ENCODE results near the gene ANKRD29.
"Not testable (repeated sequence)": the region's sequence is repeated elsewhere in the genome, so short reads cannot be mapped to it uniquely, and the experiment has no call there.

Gene ANKRD29

GRCh38 chr18:23618862-23619387 lies 43.8 kb downstream of the ANKRD29 start:
- Histone ChIP-seq H3K9me3 (ENCODE audit: control insufficient read depth, low read length) (no peaks in the 10 kb centered on the region), H3K27me3 (replicated peaks; ENCODE audit: control insufficient read depth, insufficient read depth, low read length, poor library complexity, severe bottlenecking) (peaks cover 19% of the 10 kb centered on the region), H3K4me3 (ENCODE audit: insufficient read depth, low read depth, low read length, poor library complexity, severe bottlenecking) (peak overlapping the region; percentile 33), H3K36me3 (ENCODE audit: control insufficient read depth, insufficient read depth, low read length) (no peaks in the 10 kb centered on the region), H3K27ac (ENCODE audit: insufficient read depth, low read length, poor library complexity, severe bottlenecking) (no peak overlapping the region), H3K4me1 (ENCODE audit: control insufficient read depth, insufficient read depth, low read length, poor library complexity, severe bottlenecking) (no peaks in the 10 kb centered on the region)
- DNase-seq: no peak

- Histone ChIP-seq H3K4me1 (ENCODE audit: control insufficient read depth, insufficient read depth, low read length, poor library complexity, severe bottlenecking) (no peaks in the 10 kb centered on the region), H3K9me3 (ENCODE audit: control insufficient read depth, low read length) (no peaks in the 10 kb centered on the region), H3K4me3 (ENCODE audit: insufficient read depth, low read depth, low read length, poor library complexity, severe bottlenecking) (no peak overlapping the region), H3K27me3 (replicated peaks; ENCODE audit: control insufficient read depth, insufficient read depth, low read length, poor library complexity, severe bottlenecking) (peaks cover 19% of the 10 kb centered on the region), H3K36me3 (ENCODE audit: control insufficient read depth, insufficient read depth, low read length) (no peaks in the 10 kb centered on the region), H3K27ac (ENCODE audit: insufficient read depth, low read length, poor library complexity, severe bottlenecking) (no peak overlapping the region)
- no peak for DNase-seq
Measured at GRCh38 chr18:23617412-23618014, 45.2 kb downstream of the ANKRD29 start.

- DNase-seq: no peak
- H3K4me3 ChIP-seq (ENCODE audit: insufficient read depth, low read depth, low read length, poor library complexity, severe bottlenecking): no peak overlapping the region
- H3K27me3 ChIP-seq (replicated peaks; ENCODE audit: control insufficient read depth, insufficient read depth, low read length, poor library complexity, severe bottlenecking): peaks cover 13% of the 10 kb centered on the region
- no peak overlapping the region for H3K27ac ChIP-seq (ENCODE audit: insufficient read depth, low read length, poor library complexity, severe bottlenecking)
- H3K4me1 ChIP-seq (ENCODE audit: control insufficient read depth, insufficient read depth, low read length, poor library complexity, severe bottlenecking): no peaks in the 10 kb centered on the region
- no peaks in the 10 kb centered on the region for H3K36me3 ChIP-seq (ENCODE audit: control insufficient read depth, insufficient read depth, low read length)
- H3K9me3 ChIP-seq (ENCODE audit: control insufficient read depth, low read length): no peaks in the 10 kb centered on the region
Measured at GRCh38 chr18:23616258-23616657, 46.5 kb downstream of the ANKRD29 start.

GRCh38 chr18:23614891-23615290 lies 47.8 kb downstream of the ANKRD29 start:
- no peak overlapping the region for H3K4me3 ChIP-seq (ENCODE audit: insufficient read depth, low read depth, low read length, poor library complexity, severe bottlenecking)
- H3K4me1 ChIP-seq (ENCODE audit: control insufficient read depth, insufficient read depth, low read length, poor library complexity, severe bottlenecking): no peaks in the 10 kb centered on the region
- peaks cover 9% of the 10 kb centered on the region for H3K27me3 ChIP-seq (replicated peaks; ENCODE audit: control insufficient read depth, insufficient read depth, low read length, poor library complexity, severe bottlenecking)
- no peak overlapping the region for H3K27ac ChIP-seq (ENCODE audit: insufficient read depth, low read length, poor library complexity, severe bottlenecking)
- no peaks in the 10 kb centered on the region for H3K36me3 ChIP-seq (ENCODE audit: control insufficient read depth, insufficient read depth, low read length)
- H3K9me3 ChIP-seq (ENCODE audit: control insufficient read depth, low read length): no peaks in the 10 kb centered on the region
- DNase-seq: no peak

GRCh38 chr18:23614413-23614812 lies 48.3 kb downstream of the ANKRD29 start:
- no peaks in the 10 kb centered on the region for H3K9me3 ChIP-seq (ENCODE audit: control insufficient read depth, low read length)
- H3K36me3 ChIP-seq (ENCODE audit: control insufficient read depth, insufficient read depth, low read length): no peaks in the 10 kb centered on the region
- H3K27me3 ChIP-seq (replicated peaks; ENCODE audit: control insufficient read depth, insufficient read depth, low read length, poor library complexity, severe bottlenecking): peaks cover 4% of the 10 kb centered on the region
- no peak overlapping the region for H3K27ac ChIP-seq (ENCODE audit: insufficient read depth, low read length, poor library complexity, severe bottlenecking)
- no peak overlapping the region for H3K4me3 ChIP-seq (ENCODE audit: insufficient read depth, low read depth, low read length, poor library complexity, severe bottlenecking)
- no peaks in the 10 kb centered on the region for H3K4me1 ChIP-seq (ENCODE audit: control insufficient read depth, insufficient read depth, low read length, poor library complexity, severe bottlenecking)
- no peak for DNase-seq

GRCh38 chr18:23613091-23613475 lies 49.6 kb downstream of the ANKRD29 start:
- not testable (repeated sequence) for H3K4me3 ChIP-seq (ENCODE audit: insufficient read depth, low read depth, low read length, poor library complexity, severe bottlenecking); DNase-seq; H3K36me3 ChIP-seq (ENCODE audit: control insufficient read depth, insufficient read depth, low read length); H3K4me1 ChIP-seq (ENCODE audit: control insufficient read depth, insufficient read depth, low read length, poor library complexity, severe bottlenecking); H3K27ac ChIP-seq (ENCODE audit: insufficient read depth, low read length, poor library complexity, severe bottlenecking); H3K9me3 ChIP-seq (ENCODE audit: control insufficient read depth, low read length); H3K27me3 ChIP-seq (replicated peaks; ENCODE audit: control insufficient read depth, insufficient read depth, low read length, poor library complexity, severe bottlenecking)

- DNase-seq: no peak
- Histone ChIP-seq H3K27me3 (replicated peaks; ENCODE audit: control insufficient read depth, insufficient read depth, low read length, poor library complexity, severe bottlenecking) (no peaks in the 10 kb centered on the region), H3K36me3 (ENCODE audit: control insufficient read depth, insufficient read depth, low read length) (no peaks in the 10 kb centered on the region), H3K4me1 (ENCODE audit: control insufficient read depth, insufficient read depth, low read length, poor library complexity, severe bottlenecking) (no peaks in the 10 kb centered on the region), H3K9me3 (ENCODE audit: control insufficient read depth, low read length) (no peaks in the 10 kb centered on the region), H3K27ac (ENCODE audit: insufficient read depth, low read length, poor library complexity, severe bottlenecking) (no peak overlapping the region), H3K4me3 (ENCODE audit: insufficient read depth, low read depth, low read length, poor library complexity, severe bottlenecking) (no peak overlapping the region)
Measured at GRCh38 chr18:23612434-23613090, 50.1 kb downstream of the ANKRD29 start.

- H3K27me3 ChIP-seq (replicated peaks; ENCODE audit: control insufficient read depth, insufficient read depth, low read length, poor library complexity, severe bottlenecking): no peaks in the 10 kb centered on the region
- DNase-seq: no peak
- no peaks in the 10 kb centered on the region for H3K36me3 ChIP-seq (ENCODE audit: control insufficient read depth, insufficient read depth, low read length)
- no peaks in the 10 kb centered on the region for H3K4me1 ChIP-seq (ENCODE audit: control insufficient read depth, insufficient read depth, low read length, poor library complexity, severe bottlenecking)
- H3K9me3 ChIP-seq (ENCODE audit: control insufficient read depth, low read length): no peaks in the 10 kb centered on the region
- H3K4me3 ChIP-seq (ENCODE audit: insufficient read depth, low read depth, low read length, poor library complexity, severe bottlenecking): no peak overlapping the region
- no peak overlapping the region for H3K27ac ChIP-seq (ENCODE audit: insufficient read depth, low read length, poor library complexity, severe bottlenecking)
Measured at GRCh38 chr18:23609390-23610023, 53.2 kb downstream of the ANKRD29 start.

- Histone ChIP-seq H3K9me3 (ENCODE audit: control insufficient read depth, low read length) (no peaks in the 10 kb centered on the region), H3K27me3 (replicated peaks; ENCODE audit: control insufficient read depth, insufficient read depth, low read length, poor library complexity, severe bottlenecking) (no peaks in the 10 kb centered on the region), H3K36me3 (ENCODE audit: control insufficient read depth, insufficient read depth, low read length) (no peaks in the 10 kb centered on the region), H3K4me3 (ENCODE audit: insufficient read depth, low read depth, low read length, poor library complexity, severe bottlenecking) (no peak overlapping the region), H3K4me1 (ENCODE audit: control insufficient read depth, insufficient read depth, low read length, poor library complexity, severe bottlenecking) (no peaks in the 10 kb centered on the region), H3K27ac (ENCODE audit: insufficient read depth, low read length, poor library complexity, severe bottlenecking) (no peak overlapping the region)
- no peak for DNase-seq
Measured at GRCh38 chr18:23608211-23608610, 54.5 kb downstream of the ANKRD29 start.

- no peaks in the 10 kb centered on the region for H3K9me3 ChIP-seq (ENCODE audit: control insufficient read depth, low read length)
- no peak overlapping the region for H3K4me3 ChIP-seq (ENCODE audit: insufficient read depth, low read depth, low read length, poor library complexity, severe bottlenecking)
- DNase-seq: no peak
- no peaks in the 10 kb centered on the region for H3K36me3 ChIP-seq (ENCODE audit: control insufficient read depth, insufficient read depth, low read length)
- no peaks in the 10 kb centered on the region for H3K4me1 ChIP-seq (ENCODE audit: control insufficient read depth, insufficient read depth, low read length, poor library complexity, severe bottlenecking)
- no peak overlapping the region for H3K27ac ChIP-seq (ENCODE audit: insufficient read depth, low read length, poor library complexity, severe bottlenecking)
- H3K27me3 ChIP-seq (replicated peaks; ENCODE audit: control insufficient read depth, insufficient read depth, low read length, poor library complexity, severe bottlenecking): no peaks in the 10 kb centered on the region
Measured at GRCh38 chr18:23605941-23606340, 56.8 kb downstream of the ANKRD29 start.

Data from effector memory CD4-positive, alpha-beta T cell (primary cell).